Endothelial cell of umbilical vein (primary cell): ENCODE measurements around the gene ZNF420. TPM values are rescaled to one million over a fixed set of nuclear protein-coding genes. Genes with fewer than 3 reads are reported as not detected.

Experiments
- BruUV-seq: library from RNA; stranded (reverse); fragments of 400-500 nt; replicated peaks from 2 replicates; lab custom pipeline; 2021; lab: Mats Ljungman, UMichigan
- CTCF ChIA-PET: fragments of 300-600, 350-600 bp; sonication (Branson Sonifier 250); formaldehyde crosslinking; loops from one replicate; lab custom pipeline; 2021; ENCODE audit warnings: antibody characterized with exemption, inconsistent platforms; lab: Charles Lee
- POLR2A ChIA-PET: fragments of 300-600, 350-600 bp; sonication (Branson Sonifier 250); formaldehyde crosslinking; loops from one replicate; lab custom pipeline; 2021; ENCODE audit warnings: antibody characterized with exemption, inconsistent platforms; lab: Charles Lee
- DNase-seq: peaks from one replicate; pipeline ENCODE4 v3.0.0-alpha.2; 2011; ENCODE audit warnings: low read depth, low spot score
- FAIRE-seq: peaks from 2 replicates; lab custom pipeline; 2011; peaks lifted over from hg19 to GRCh38; lab: Jason Lieb, UNC
- H2AFZ ChIP-seq: 2 replicates; pipeline ENCODE4 v1.6.0; 2012; ENCODE audit warnings: low read depth, low read length, control low read depth, inconsistent platforms
- H3K27ac ChIP-seq: 2 replicates; pipeline ENCODE4 v1.5.1; 2011; ENCODE audit warnings: low read depth, mild to moderate bottlenecking, control low read depth, low read length, moderate library complexity; ENCODE audit not compliant: insufficient read depth
- H3K27me3 ChIP-seq, 2 experiments: 2 replicates each; pipeline versions ENCODE4 v1.6.0 to v1.6.1; 2011; ENCODE audit warnings: low read length in 2 of 2, mixed read lengths in 1 of 2; ENCODE audit not compliant: control insufficient read depth in 2 of 2, insufficient read depth in 2 of 2
- H3K36me3 ChIP-seq, 2 experiments: 2 replicates in 1 of 2; 3 replicates in 1 of 2; pipeline ENCODE4 v1.5.1; 2011; ENCODE audit warnings: low read length in 2 of 2, mild to moderate bottlenecking in 1 of 2, moderate library complexity in 1 of 2; ENCODE audit not compliant: control insufficient read depth in 2 of 2, insufficient read depth in 2 of 2; ENCODE audit errors: extremely low read depth in 1 of 2
- H3K4me1 ChIP-seq: 3 replicates; pipeline ENCODE4 v1.5.1; 2011; ENCODE audit warnings: mild to moderate bottlenecking, low read length; ENCODE audit not compliant: control insufficient read depth, insufficient read depth; ENCODE audit errors: extremely low read depth
- H3K4me2 ChIP-seq: 2 replicates; pipeline ENCODE4 v1.6.1; 2011; ENCODE audit warnings: low read length, control low read depth, mixed read lengths; ENCODE audit not compliant: insufficient read depth
- H3K4me3 ChIP-seq, 3 experiments: fragments of 200-600 bp in 1 of 3; sonication (generic), shearing (Covaris generic) in 1 of 3; replicated peaks in 1 of 3; 2 replicates each; pipeline ENCODE4 v1.5.1; 2011 to 2016; ENCODE audit warnings: control low read depth in 3 of 3, low read length in 3 of 3, mild to moderate bottlenecking in 2 of 3, inconsistent platforms in 1 of 3, low read depth in 1 of 3, moderate library complexity in 1 of 3; ENCODE audit not compliant: insufficient read depth in 1 of 3
- H3K79me2 ChIP-seq: 2 replicates; pipeline ENCODE4 v1.6.0; 2012; ENCODE audit warnings: low read length, inconsistent platforms; ENCODE audit not compliant: control insufficient read depth, insufficient read depth
- H3K9ac ChIP-seq: replicated peaks from 2 replicates; pipeline ENCODE3; 2011; ENCODE audit warnings: low read length, control low read depth; ENCODE audit not compliant: insufficient read depth; ENCODE audit errors: extremely low read depth
- H3K9me1 ChIP-seq: replicated peaks from 3 replicates; pipeline ENCODE4 v1.6.0; 2011; ENCODE audit warnings: mild to moderate bottlenecking, low read length; ENCODE audit not compliant: control insufficient read depth, insufficient read depth; ENCODE audit errors: extremely low read depth
- H3K9me3 ChIP-seq: replicated peaks from 2 replicates; pipeline ENCODE4 v1.5.1; 2012; ENCODE audit warnings: low read length, inconsistent platforms; ENCODE audit not compliant: control insufficient read depth, insufficient read depth
- H4K20me1 ChIP-seq: replicated peaks from 2 replicates; pipeline ENCODE3; 2011; ENCODE audit warnings: mild to moderate bottlenecking, low read length; ENCODE audit not compliant: control insufficient read depth, insufficient read depth; ENCODE audit errors: extremely low read depth
- EZH2 ChIP-seq: IDR thresholded peaks from 2 replicates; pipeline ENCODE4 v1.6.1; 2012; ENCODE audit warnings: borderline replicate concordance, low read depth, mild to moderate bottlenecking, moderate library complexity, low read length, inconsistent platforms; ENCODE audit not compliant: severe bottlenecking
- FOS ChIP-seq: IDR thresholded peaks from 2 replicates; pipeline ENCODE4 v1.6.1; 2011; ENCODE audit warnings: mild to moderate bottlenecking, low read length, moderate library complexity, borderline replicate concordance; ENCODE audit not compliant: insufficient read depth
- GATA2 ChIP-seq: IDR thresholded peaks from 2 replicates; pipeline ENCODE4 v1.7.0; 2011; ENCODE audit warnings: low read depth, mild to moderate bottlenecking, moderate library complexity, mixed read lengths, low read length; ENCODE audit not compliant: insufficient read length, insufficient read depth
- JUN ChIP-seq: IDR thresholded peaks from 2 replicates; pipeline ENCODE4 v1.6.1; 2011; ENCODE audit warnings: borderline replicate concordance, low read depth; ENCODE audit not compliant: insufficient read length, insufficient read depth
- MAX ChIP-seq: IDR thresholded peaks from 2 replicates; pipeline ENCODE4 v1.6.1; 2011; ENCODE audit not compliant: insufficient read depth, insufficient read length
- MYC ChIP-seq: IDR thresholded peaks from one replicate; pipeline ENCODE4 v1.6.1; 2011; ENCODE audit warnings: mild to moderate bottlenecking, low read depth, low read length
- POLR2A ChIP-seq: IDR thresholded peaks from 2 replicates; pipeline ENCODE4 v1.6.1; 2012; ENCODE audit warnings: low read depth, mild to moderate bottlenecking, control low read depth, low read length
- POLR2AphosphoS5 ChIP-seq: IDR thresholded peaks from 2 replicates; pipeline ENCODE4 v1.6.1; 2012; ENCODE audit warnings: low read depth, mild to moderate bottlenecking, control low read depth, low read length, moderate library complexity; ENCODE audit not compliant: insufficient read depth
- dilution Hi-C: fragments of 300-500 bp; cut with MboI; formaldehyde crosslinking; loops from one replicate; pipeline ENCODE4 v1.15.0; 2019; ENCODE audit warnings: low sequenced_read_pairs; ENCODE audit not compliant: extremely low pct_ligation_motif_present
- intact Hi-C: fragments of 100-400 bp; cut with micrococcal nuclease; formaldehyde crosslinking; loops from one replicate; pipeline ENCODE4 v1.10.0; 2022
- polyA plus RNA-seq, 4 experiments: library from polyadenylated mRNA; depleted of rRNA in 3 of 4; stranded (reverse) in 3 of 4; unstranded in 1 of 4; fragments of >200 nt; gene quantifications; 2 replicates each; pipeline versions ENCODE4 v1.2.1 to v1.2.3, GENCODE V29; 2011 to 2012; ENCODE audit warnings: missing spikeins in 1 of 4
- total RNA-seq: library from RNA; stranded (reverse); gene quantifications from 2 replicates; pipeline ENCODE4 v1.2.3, GENCODE V29; 2021
- TF ChIP-seq, protein P1 (sequence below), 2 donors: IDR thresholded peaks; 1 replicate in 1 of 2; 2 replicates in 1 of 2; pipeline ENCODE4 v1.5.1; 2011; ENCODE audit warnings: low read length in 2 of 2, mild to moderate bottlenecking in 2 of 2, moderate library complexity in 2 of 2, control low read depth in 1 of 2, inconsistent platforms in 1 of 2, low read depth in 1 of 2; ENCODE audit not compliant: insufficient read depth in 1 of 2; ENCODE audit errors: extremely low read depth in 1 of 2

The ZNF420 gene
- total and polyA plus RNA-seq, 2 donors (not counting 3 experiments of a cell fraction or from before 2014, with no cell fraction given) = 1.3 to 5.3 TPM

DNA sequence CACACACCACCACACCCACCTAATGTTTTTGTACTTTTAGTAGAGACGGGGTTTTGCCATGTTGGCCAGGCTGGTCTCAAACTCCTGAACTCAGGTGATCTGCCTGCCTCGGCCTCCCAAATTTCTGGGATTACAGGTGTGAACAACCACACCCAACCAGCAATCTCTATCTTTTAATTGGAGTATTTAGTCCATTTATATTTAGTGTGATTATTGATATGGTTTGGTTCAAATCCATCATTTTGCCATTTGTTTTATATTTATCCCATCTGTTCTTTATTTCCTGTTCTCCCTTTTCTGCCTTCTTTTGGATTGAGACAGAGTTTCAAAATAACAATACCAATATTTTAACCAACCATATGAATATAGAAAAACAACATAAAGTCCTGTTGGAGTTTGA lies 4.1 kb downstream of the ZNF420 start:
- Histone ChIP-seq H3K79me2 (peaks cover 8% of the 10 kb centered on the region), H3K9me1 (no peaks in the 10 kb centered on the region), H2AFZ (no peak overlapping the region), H4K20me1 (no peaks in the 10 kb centered on the region), H3K4me1 (peaks cover 9% of the 10 kb centered on the region), H3K36me3 (no peaks in the 10 kb centered on the region), H3K9ac (no peak overlapping the region), H3K9me3 (peaks cover 2% of the 10 kb centered on the region), H3K4me2 (no peak overlapping the region), H3K4me3 (no peak overlapping the region), H3K27me3 (no peaks in the 10 kb centered on the region), H3K27ac (no peak overlapping the region)
- POLR2A ChIA-PET = no interaction called here
- dilution Hi-C loops (no loop called here), intact Hi-C loops (no loop called here)
- TF ChIP-seq, protein P1, sequence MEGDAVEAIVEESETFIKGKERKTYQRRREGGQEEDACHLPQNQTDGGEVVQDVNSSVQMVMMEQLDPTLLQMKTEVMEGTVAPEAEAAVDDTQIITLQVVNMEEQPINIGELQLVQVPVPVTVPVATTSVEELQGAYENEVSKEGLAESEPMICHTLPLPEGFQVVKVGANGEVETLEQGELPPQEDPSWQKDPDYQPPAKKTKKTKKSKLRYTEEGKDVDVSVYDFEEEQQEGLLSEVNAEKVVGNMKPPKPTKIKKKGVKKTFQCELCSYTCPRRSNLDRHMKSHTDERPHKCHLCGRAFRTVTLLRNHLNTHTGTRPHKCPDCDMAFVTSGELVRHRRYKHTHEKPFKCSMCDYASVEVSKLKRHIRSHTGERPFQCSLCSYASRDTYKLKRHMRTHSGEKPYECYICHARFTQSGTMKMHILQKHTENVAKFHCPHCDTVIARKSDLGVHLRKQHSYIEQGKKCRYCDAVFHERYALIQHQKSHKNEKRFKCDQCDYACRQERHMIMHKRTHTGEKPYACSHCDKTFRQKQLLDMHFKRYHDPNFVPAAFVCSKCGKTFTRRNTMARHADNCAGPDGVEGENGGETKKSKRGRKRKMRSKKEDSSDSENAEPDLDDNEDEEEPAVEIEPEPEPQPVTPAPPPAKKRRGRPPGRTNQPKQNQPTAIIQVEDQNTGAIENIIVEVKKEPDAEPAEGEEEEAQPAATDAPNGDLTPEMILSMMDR (IDR thresholded peaks at IDR 0.05; ENCODE audit: extremely low read depth in 1 of 2, insufficient read depth in 1 of 2, low read depth in 1 of 2, low read length in 2 of 2) = no peak
- TF ChIP-seq MYC = no peak
- no peak for TF ChIP-seq JUN
- no peak for TF ChIP-seq EZH2
- TF ChIP-seq POLR2A = no peak
- no peak for TF ChIP-seq GATA2
- no peak for TF ChIP-seq POLR2AphosphoS5
- CTCF ChIA-PET = no interaction called here
- no peak for FAIRE-seq
- no peak for DNase-seq
- no TSS peak for BruUV-seq

DNA sequence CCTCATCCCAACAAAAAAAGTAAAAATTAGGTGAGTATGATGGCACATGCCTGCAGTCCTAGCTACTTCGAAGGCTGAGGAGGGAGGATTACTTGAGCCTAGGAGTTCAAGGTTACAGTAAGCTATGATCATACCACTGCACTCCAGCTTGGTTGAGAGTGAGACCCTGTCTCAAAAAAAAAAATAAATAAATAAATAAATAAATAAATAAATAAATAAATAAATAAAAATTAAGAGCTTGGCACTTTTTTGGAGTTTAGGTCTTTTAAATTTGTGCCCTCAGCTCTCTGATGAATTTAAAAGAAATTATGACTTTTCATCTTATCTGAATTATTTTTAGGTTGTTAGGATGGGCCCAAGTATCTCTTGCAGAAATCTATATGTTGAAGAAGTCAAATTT lies 8.9 kb downstream of the ZNF420 start:
- Histone ChIP-seq H4K20me1 (no peaks in the 10 kb centered on the region), H2AFZ (no peak overlapping the region), H3K4me2 (no peak overlapping the region), H3K9me3 (peaks cover 2% of the 10 kb centered on the region), H3K4me1 (no peaks in the 10 kb centered on the region), H3K79me2 (no peaks in the 10 kb centered on the region), H3K4me3 (no peak overlapping the region), H3K27ac (no peak overlapping the region), H3K9me1 (no peaks in the 10 kb centered on the region), H3K36me3 (peaks cover 2 to 3% of the 10 kb centered on the region in 2 experiments), H3K9ac (no peak overlapping the region), H3K27me3 (no peaks in the 10 kb centered on the region)
- intact Hi-C loops = no loop called here
- ChIA-PET CTCF (no interaction called here), POLR2A (interaction anchor here (0.7 kb wide), 1 partner anchor 291 kb away, joined by 3 read pairs; no protein-coding TSS in a partner anchor)
- no peak for DNase-seq
- dilution Hi-C loops = no loop called here
- TF ChIP-seq GATA2 (no peak), EZH2 (no peak), POLR2A (no peak), FOS (no peak), POLR2AphosphoS5 (no peak), MAX (no peak), JUN (no peak)
- TF ChIP-seq, protein P1 (IDR thresholded peaks at IDR 0.05; ENCODE audit: extremely low read depth in 1 of 2, insufficient read depth in 1 of 2, low read depth in 1 of 2, low read length in 2 of 2) = no peak
- BruUV-seq = no TSS peak
- FAIRE-seq = no peak
